B cell (primary cell): Measurements from ENCODE around the gene HDGFL2.

ENCODE experiments used
- CTCF ChIP-seq: fragments of 200-600 bp; IDR thresholded peaks from one replicate; pipeline ENCODE4 v1.8.0; 2022; ENCODE audit warnings: antibody characterized with exemption, mild to moderate bottlenecking
- EZH2 ChIP-seq: IDR thresholded peaks from 2 replicates; pipeline ENCODE4 v1.6.1; 2012; ENCODE audit warnings: borderline replicate concordance, low read depth, mild to moderate bottlenecking, moderate library complexity, low read length; ENCODE audit not compliant: insufficient read depth, poor library complexity, severe bottlenecking

GRCh38 chr19:4521888-4522242, 49.8 kb downstream of the HDGFL2 start:
- no peak for TF ChIP-seq CTCF
- no peak for TF ChIP-seq EZH2
